DND-41 (cell line): ENCODE measurements around the gene DPP6.

Experiments
- ATAC-seq: fragments of 200-7000 bp; cut with Tn5 transposase; 3 replicates; pipeline ENCODE4 v1.9.1; 2021; ENCODE audit warnings: low read depth; ENCODE audit not compliant: insufficient read depth
- DNase-seq: peaks from one replicate; pipeline ENCODE4 v3.0.0-alpha.2; 2020
- H2AFZ ChIP-seq: 2 replicates; pipeline ENCODE4 v1.6.0; 2012; ENCODE audit warnings: low read depth, low read length
- H3K27ac ChIP-seq: 2 replicates; pipeline ENCODE4 v1.5.1; 2012; ENCODE audit warnings: low read length, inconsistent platforms
- H3K27me3 ChIP-seq: fragments of 200-600 bp; sonication (generic); 2 replicates; pipeline ENCODE4 v1.6.0; 2012; ENCODE audit warnings: low read length, mild to moderate bottlenecking, inconsistent platforms; ENCODE audit not compliant: insufficient read depth, poor library complexity
- H3K36me3 ChIP-seq: 2 replicates; pipeline ENCODE4 v1.5.1; 2012; ENCODE audit warnings: low read length, inconsistent platforms; ENCODE audit not compliant: insufficient read depth
- H3K4me1 ChIP-seq: 2 replicates; pipeline ENCODE4 v1.5.1; 2012; ENCODE audit warnings: mild to moderate bottlenecking, low read length; ENCODE audit not compliant: insufficient read depth
- H3K4me2 ChIP-seq: 2 replicates; pipeline ENCODE4 v1.6.0; 2012; ENCODE audit warnings: mild to moderate bottlenecking, moderate library complexity, low read length, inconsistent platforms; ENCODE audit not compliant: insufficient read depth
- H3K4me3 ChIP-seq, 2 experiments: fragments of 200-600 bp in 1 of 2; shearing (Covaris generic) in 1 of 2; 2 replicates each; pipeline ENCODE4 v1.5.1; 2012 to 2016; ENCODE audit warnings: inconsistent platforms in 2 of 2, low read length in 2 of 2, mild to moderate bottlenecking in 2 of 2, low read depth in 1 of 2, moderate library complexity in 1 of 2
- H3K79me2 ChIP-seq: 2 replicates; pipeline ENCODE4 v1.6.0; 2012; ENCODE audit warnings: low read length, inconsistent platforms; ENCODE audit not compliant: insufficient read depth
- H3K9ac ChIP-seq: 2 replicates; pipeline ENCODE4 v1.6.0; 2012; ENCODE audit warnings: low read depth, mild to moderate bottlenecking, inconsistent platforms, low read length, moderate library complexity
- H3K9me3 ChIP-seq: 2 replicates; pipeline ENCODE4 v1.5.1; 2012; ENCODE audit warnings: low read length, moderate library complexity, mild to moderate bottlenecking, inconsistent platforms; ENCODE audit not compliant: insufficient read depth, severe bottlenecking
- H4K20me1 ChIP-seq: 2 replicates; pipeline ENCODE4 v1.6.0; 2012; ENCODE audit warnings: low read length; ENCODE audit not compliant: insufficient read depth
- EZH2 ChIP-seq: IDR thresholded peaks from 3 replicates; pipeline ENCODE4 v1.6.1; 2012; ENCODE audit warnings: borderline replicate concordance, low read depth, mild to moderate bottlenecking, moderate library complexity, low read length, inconsistent platforms; ENCODE audit not compliant: severe bottlenecking
- TF ChIP-seq, protein P1 (sequence below): IDR thresholded peaks from 2 replicates; pipeline ENCODE4 v1.5.1; 2012; ENCODE audit warnings: borderline replicate concordance, low read length, moderate library complexity, mild to moderate bottlenecking; ENCODE audit not compliant: poor library complexity, severe bottlenecking; ENCODE audit errors: extremely low read depth

The DPP6 gene

DNA sequence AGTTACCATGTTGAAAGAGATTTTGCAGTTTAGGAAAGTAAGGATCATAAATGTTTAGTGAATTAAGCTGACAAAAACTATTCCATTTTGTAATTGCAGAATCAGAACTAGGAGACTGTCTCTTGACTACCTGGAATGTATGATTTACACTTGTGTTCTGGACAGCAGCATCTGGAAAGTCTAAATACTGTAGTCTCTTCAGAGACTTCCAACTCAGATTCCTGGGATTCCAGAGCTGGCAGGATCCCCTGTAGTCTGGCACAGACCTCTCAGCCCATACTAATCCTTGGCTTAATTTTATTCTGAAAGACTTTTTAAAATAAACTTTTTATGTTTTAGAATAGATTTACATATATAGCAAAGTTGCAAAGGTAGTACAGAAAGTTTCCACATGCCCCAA, 452.7 kb downstream of the DPP6 start:
- DNase-seq (no peak), ATAC-seq (no peak)
- Histone ChIP-seq H3K27ac (no peak overlapping the region), H4K20me1 (no peaks in the 10 kb centered on the region), H2AFZ (no peak overlapping the region), H3K4me1 (no peaks in the 10 kb centered on the region), H3K9ac (no peak overlapping the region), H3K4me2 (no peak overlapping the region), H3K36me3 (no peaks in the 10 kb centered on the region), H3K4me3 (no peak overlapping the region), H3K27me3 (no peaks in the 10 kb centered on the region), H3K9me3 (peaks cover 2% of the 10 kb centered on the region), H3K79me2 (no peaks in the 10 kb centered on the region)
- no peak for TF ChIP-seq EZH2
- TF ChIP-seq, protein P1, sequence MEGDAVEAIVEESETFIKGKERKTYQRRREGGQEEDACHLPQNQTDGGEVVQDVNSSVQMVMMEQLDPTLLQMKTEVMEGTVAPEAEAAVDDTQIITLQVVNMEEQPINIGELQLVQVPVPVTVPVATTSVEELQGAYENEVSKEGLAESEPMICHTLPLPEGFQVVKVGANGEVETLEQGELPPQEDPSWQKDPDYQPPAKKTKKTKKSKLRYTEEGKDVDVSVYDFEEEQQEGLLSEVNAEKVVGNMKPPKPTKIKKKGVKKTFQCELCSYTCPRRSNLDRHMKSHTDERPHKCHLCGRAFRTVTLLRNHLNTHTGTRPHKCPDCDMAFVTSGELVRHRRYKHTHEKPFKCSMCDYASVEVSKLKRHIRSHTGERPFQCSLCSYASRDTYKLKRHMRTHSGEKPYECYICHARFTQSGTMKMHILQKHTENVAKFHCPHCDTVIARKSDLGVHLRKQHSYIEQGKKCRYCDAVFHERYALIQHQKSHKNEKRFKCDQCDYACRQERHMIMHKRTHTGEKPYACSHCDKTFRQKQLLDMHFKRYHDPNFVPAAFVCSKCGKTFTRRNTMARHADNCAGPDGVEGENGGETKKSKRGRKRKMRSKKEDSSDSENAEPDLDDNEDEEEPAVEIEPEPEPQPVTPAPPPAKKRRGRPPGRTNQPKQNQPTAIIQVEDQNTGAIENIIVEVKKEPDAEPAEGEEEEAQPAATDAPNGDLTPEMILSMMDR: no peak

DNA sequence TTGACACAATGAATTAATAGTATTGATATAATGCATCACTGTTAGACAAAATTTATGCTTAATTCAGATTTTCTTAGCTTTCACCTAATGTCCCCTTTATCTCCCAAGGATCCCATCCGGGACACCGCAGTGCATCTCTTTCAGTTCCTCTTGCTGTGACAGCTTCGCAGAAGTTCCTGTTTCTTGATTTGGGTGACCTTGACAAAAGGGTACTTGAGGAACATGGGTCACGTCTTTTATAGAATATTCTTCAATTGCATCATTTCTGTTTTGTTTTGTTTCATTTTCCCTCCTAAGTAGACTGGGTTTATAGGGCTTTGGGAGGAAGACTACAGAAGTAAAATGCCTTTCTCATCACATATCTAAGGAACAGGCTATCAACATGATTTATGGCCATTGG, 453.2 kb downstream of the DPP6 start:
- Histone ChIP-seq H3K27me3 (no peaks in the 10 kb centered on the region), H3K9me3 (peaks cover 2% of the 10 kb centered on the region), H2AFZ (no peak overlapping the region), H3K27ac (no peak overlapping the region), H4K20me1 (no peaks in the 10 kb centered on the region), H3K9ac (no peak overlapping the region), H3K36me3 (no peaks in the 10 kb centered on the region), H3K4me2 (no peak overlapping the region), H3K4me1 (no peaks in the 10 kb centered on the region), H3K79me2 (no peaks in the 10 kb centered on the region), H3K4me3 (no peak overlapping the region)
- TF ChIP-seq, protein P1: no peak
- TF ChIP-seq EZH2: no peak
- DNase-seq (no peak), ATAC-seq (no peak)

DNA sequence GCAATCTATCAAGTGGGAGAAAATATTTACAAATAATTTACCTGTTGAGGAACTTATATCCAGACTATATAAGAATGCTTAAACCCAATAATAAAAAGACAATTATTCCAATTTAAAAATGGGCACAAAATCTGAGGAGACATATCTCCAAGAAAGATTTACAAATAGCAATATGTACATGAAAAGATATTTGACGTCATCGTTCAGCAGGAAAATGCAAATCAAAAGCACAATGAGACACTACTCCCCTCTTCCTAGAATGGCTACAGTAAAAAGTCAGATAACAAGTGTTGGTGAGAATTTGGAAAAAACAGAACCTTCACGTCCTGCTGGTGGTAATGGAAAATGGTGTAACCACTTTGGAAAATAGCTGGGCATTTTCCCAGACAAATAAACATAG, 457.0 kb downstream of the DPP6 start:
- H3K4me3 ChIP-seq: no peak overlapping the region
- no peaks in the 10 kb centered on the region for H3K36me3 ChIP-seq
- no peak overlapping the region for H3K4me2 ChIP-seq
- no peaks in the 10 kb centered on the region for H3K27me3 ChIP-seq
- no peak overlapping the region for H2AFZ ChIP-seq
- H3K9me3 ChIP-seq: no peaks in the 10 kb centered on the region
- no peak overlapping the region for H3K9ac ChIP-seq
- no peaks in the 10 kb centered on the region for H3K79me2 ChIP-seq
- TF ChIP-seq EZH2: no peak
- TF ChIP-seq, protein P1: no peak
- no peaks in the 10 kb centered on the region for H4K20me1 ChIP-seq
- DNase-seq: no peak
- no peaks in the 10 kb centered on the region for H3K4me1 ChIP-seq
- ATAC-seq: no peak
- no peak overlapping the region for H3K27ac ChIP-seq
